GM19452 (cell line): ENCODE data around the gene ZC3H4.
"Not testable (repeated sequence)": the region's sequence is repeated elsewhere in the genome, so short reads cannot be mapped to it uniquely, and the experiment has no call there.

ENCODE experiments used
- ATAC-seq: cut with Tn5 transposase; IDR thresholded peaks from one replicate; pipeline ENCODE4 v1.9.1; 2021; ENCODE audit not compliant: unreplicated experiment

The ZC3H4 gene

DNA sequence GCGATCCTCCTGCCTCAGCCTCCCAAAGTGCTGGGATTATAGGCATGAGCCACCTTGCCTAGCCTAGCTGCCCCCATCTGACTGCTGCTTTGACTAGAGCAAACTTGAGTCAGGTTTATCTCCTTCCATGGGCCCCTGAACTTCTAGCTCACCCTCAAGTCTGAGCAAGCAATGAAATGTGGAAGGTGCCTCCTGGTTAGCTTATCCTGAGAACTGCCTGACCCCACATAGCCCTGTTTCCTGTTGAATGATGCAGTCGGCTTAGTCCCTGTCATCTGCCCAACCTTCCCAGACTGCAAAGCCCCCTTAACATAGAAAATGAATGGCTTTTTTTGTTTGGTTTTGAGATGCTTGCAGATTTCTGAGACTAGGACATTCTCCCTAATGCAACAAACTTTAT is 56.2 kb downstream of the ZC3H4 start:
- ATAC-seq = no peak

DNA sequence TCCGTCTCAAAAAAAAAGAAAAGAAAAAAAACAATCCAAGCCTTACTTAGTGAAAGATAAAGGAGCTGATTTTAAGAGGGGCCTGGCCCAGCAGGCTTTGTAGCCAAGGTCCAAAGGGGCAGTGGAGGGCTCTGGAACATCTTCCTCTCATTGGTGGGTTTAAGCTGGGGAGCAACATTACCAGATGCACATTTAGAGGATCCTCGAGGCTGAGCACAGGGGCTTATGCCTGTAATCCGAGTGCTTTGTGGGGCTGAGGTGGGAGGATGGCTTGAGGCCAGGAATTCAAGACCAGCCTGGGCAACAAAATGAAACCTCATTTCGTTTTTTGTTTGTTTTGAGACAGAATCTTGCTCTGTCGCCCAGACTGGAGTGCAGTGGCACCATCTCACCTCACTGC is 57.2 kb downstream of the ZC3H4 start:
- ATAC-seq = no peak

DNA sequence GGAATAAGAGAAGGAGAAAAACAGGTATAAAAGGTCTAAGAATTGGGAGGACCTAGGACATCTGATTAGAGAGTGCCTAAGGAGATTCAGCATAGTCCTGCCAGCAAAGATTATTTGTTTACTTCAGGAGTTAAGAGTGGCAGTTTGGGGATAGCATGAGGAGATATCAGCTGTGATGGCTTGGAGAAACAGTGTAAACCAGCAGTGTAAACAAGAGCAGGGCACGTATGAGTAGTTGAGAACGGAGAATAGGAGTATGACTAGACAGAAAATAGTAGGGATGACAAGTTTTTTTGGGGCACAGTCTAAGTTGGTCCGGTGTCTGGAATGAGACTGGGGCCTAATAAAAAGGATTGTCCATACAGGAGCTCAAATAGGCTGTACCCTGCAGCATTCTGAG is 63.0 kb downstream of the ZC3H4 start:
- not testable (repeated sequence) for ATAC-seq

DNA sequence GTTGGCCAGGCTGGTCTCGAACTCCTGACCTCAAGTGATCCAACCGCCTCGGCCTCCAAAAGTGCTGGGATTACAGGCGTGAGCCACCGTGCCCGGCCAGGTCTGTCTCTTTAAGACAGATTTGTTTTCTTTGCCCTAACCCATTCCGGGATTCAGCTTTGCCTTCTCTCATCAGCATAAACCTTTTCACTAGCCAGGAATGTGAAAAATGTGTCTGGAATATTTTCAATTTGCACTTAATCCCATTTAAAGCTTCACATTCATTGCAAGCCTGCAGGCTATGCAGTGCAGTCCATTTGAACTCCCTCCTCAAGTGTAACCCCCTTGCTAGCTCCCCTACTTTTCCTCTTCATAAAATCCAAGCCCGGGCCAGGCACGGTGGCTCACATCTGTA is 64.3 kb downstream of the ZC3H4 start:
- ATAC-seq = no peak

DNA sequence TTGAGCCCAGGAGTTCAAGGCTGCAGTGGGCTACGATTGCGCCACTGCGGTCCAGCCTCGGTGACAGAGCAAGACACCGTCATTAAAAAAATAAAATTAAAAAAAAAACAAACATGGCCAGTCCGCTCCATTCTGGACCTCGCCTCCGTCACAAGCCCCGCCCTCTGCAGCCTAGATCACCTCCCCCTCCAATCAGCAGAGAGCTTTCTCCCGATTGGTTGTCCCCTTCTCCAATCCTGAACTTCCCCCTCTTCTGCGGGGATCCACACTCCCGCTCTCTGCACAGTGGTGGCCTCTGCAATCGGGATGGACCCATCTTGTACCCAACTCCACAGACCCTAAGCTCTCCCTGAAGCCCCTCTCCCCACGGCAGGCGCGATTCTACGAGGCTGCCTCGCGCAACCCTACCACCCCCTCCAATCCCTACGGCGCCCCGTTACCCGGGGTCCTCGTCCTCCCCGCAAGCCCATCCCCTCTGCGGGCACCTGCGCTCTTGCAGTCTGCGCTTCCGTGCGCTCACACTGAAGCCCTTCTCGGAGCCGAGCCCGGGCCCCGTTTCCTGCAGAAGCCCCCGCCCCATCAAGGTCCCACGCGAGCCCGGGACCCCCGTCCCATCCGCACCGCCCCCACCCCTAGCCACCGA is 65.7 kb downstream of the ZC3H4 start:
- ATAC-seq = peak; percentile 42

DNA sequence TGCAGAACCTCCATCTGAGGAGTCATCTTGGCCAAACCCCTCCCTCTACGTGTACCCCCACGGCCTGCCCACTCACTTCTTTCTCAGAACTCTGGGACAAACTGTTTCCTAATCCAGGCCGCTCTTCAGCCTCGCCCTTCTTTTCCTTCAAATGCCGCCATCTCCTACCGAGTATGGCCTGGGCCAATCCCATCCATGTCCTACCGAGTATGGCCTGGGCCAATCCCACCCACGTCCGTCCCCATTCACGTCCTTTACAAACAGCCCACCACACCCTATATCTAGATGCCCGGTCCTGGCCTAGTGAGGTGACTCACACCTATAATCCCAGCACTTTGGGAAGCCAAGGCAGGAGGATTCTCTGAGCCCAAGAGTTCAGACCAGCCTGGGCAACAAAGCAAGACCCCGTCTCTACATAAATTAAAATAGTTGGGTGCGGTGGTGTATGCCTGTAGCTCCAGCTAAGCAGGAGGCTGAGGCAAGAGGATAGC is 66.3 kb downstream of the ZC3H4 start:
- no peak for ATAC-seq

DNA sequence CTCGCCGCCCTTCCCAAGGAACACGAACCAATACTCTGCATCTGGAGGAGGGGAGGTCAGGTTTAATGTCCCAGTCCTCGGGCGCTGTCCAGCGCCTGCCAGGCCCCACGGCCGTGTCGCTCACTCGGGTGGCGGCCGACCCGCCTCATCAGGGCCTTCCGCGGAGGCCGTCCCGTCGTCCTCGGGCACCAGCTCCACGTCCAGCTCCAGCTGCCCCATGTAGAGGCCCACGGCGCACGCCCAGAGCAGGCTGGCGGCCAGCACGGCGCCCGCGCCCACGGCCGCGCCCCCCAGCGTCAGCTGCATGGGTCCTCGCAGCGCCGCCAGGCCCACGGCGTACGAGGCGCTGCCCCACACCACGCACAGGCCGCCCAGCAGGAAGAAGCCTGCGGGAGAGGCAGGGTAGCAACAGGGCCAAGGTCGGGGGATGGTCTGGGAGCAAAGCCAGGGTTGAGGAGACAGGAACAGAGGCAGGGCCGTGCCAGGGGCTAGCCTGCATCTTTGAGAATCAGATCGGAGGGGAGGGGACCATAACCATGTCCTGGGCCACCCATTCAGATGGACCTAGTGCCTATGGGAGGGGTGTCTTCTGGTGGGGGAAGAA is 67.6 kb downstream of the ZC3H4 start:
- no peak for ATAC-seq

DNA sequence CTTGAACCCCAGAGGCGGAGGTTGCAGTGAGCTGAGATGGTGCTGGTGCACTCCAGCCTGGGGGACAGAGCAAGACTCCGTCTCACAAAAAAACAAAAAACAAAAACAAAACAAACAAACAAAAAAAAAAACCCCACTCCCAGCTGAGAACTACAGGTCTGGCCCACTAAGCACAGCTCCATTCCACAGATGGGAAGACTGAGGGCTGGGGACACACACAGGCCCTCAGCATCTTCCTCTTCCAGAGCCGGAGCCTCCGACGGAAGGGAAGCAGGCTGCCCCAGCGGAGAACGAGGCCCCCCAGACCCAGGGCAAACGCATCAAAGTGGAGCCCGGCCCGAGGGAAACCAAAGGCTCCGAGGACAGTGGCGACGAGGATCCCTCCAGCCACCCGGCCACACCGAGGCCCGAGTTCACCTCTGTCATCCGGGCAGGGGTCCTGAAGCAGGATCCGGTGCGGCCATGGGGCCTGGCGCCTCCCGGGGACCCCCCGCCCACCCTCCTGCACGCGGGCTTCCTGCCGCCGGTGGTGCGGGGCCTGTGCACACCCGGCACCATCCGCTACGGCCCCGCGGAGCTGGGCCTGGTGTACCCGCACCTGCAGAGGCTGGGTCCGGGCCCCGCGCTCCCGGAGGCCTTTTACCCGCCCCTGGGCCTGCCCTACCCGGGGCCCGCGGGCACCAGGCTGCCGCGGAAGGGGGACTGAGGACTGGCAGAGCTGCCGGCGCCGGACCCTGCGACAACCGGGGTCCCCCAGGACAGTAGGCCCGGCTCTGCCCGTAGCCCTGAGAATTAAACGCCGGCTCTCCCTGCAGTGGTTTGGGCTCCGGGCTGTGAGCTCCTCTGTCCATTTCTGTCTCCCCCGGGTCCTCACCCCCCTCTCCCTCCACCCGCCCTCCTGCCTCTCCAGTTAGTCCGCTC is 68.4 kb downstream of the ZC3H4 start:
- no peak for ATAC-seq

DNA sequence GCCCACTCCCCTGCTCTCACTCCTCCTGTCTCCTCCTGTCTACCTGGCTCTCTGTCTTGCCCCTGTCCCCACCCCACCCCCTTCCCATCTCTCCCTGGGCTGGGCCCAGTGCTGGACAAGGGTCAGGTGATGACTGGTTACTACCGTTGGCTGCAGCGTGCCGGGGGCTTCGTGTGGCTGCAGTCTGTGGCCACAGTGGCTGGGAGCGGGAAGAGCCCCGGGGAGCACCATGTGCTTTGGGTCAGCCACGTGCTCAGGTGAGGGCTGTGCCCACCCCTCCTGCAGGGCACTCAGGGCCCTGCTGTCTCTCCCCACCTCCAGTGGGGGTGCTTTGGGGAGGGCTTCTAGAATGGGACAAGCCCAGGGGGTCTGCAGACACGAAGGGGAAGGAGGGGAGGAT is 72.7 kb downstream of the ZC3H4 start:
- no peak for ATAC-seq

DNA sequence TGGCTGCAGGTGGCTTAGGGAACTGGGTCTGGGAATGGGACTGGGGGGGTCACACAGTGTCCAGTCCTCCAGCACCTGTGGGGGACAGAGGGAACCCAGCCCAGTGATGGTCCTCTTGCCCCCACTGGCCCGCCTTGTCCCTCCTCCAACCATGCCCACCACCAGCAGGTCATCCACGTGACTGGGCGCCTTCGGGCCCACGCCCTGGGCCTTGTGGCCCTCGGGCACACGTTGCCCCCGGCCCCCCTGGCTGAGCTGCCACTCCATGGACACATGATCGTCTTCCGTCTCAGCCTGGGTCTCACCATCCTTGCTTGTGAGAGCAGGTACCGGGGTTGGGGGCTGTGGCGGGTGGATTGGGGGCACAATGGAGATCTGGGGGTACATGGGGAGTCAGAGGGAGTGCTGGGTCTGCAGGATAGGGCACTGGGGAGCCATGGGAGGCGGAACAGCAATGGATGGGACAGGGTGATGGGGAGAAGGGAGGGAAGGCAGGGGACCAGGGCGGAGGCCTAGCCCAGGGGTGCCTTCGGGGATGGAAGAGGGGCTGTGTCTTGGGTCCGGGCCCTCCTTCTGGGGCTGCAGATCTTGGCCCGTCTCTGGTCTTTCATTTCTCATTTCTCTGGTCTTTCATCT is 74.2 kb downstream of the ZC3H4 start:
- ATAC-seq = no peak

DNA sequence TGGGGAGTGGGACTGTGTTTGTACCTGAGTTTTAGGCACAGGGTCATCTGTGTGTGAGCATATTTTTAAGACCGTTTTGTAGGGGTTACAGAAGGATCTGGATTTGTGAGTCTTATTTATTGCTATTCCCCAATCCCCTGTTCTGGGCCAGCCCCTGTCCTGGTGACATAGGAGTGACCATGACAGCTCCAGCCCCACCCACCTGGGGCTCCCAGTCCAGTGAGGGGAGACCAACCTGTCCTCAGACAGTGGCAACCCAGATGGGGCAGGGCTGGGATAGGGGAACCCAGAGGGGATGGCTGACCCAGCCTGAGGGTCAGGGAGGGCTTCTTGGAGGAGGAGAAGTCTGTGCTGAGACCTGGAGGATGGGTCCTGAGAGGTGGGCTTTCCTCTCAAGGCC is 75.8 kb downstream of the ZC3H4 start:
- ATAC-seq = no peak

DNA sequence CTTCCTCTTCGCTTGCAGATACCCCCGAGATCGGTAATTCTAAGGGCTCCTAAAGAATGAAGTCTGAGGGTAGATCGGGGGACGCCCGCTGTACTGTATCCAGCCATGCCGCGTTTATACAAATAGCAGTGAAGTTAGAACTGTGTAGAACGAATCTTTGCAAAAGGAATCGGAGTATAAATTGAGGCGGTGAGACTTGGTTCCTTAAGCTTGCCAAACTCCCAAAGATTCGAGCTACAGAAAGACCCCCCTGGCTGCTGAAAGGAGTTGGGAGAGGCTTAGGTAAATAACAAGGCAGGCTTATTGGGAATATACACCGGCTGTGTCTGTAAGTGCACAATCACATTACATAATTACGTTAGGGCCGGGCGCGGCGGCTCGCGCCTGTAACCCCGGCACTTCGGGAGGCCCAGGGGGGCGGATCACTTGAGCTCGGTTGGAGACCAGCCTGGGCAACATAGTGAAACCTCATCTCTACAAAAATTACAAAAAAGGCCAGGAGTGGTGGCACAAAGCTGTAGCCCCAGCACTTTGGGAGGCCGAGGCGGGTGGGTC is 77.4 kb downstream of the ZC3H4 start:
- peak; percentile 19 for ATAC-seq

DNA sequence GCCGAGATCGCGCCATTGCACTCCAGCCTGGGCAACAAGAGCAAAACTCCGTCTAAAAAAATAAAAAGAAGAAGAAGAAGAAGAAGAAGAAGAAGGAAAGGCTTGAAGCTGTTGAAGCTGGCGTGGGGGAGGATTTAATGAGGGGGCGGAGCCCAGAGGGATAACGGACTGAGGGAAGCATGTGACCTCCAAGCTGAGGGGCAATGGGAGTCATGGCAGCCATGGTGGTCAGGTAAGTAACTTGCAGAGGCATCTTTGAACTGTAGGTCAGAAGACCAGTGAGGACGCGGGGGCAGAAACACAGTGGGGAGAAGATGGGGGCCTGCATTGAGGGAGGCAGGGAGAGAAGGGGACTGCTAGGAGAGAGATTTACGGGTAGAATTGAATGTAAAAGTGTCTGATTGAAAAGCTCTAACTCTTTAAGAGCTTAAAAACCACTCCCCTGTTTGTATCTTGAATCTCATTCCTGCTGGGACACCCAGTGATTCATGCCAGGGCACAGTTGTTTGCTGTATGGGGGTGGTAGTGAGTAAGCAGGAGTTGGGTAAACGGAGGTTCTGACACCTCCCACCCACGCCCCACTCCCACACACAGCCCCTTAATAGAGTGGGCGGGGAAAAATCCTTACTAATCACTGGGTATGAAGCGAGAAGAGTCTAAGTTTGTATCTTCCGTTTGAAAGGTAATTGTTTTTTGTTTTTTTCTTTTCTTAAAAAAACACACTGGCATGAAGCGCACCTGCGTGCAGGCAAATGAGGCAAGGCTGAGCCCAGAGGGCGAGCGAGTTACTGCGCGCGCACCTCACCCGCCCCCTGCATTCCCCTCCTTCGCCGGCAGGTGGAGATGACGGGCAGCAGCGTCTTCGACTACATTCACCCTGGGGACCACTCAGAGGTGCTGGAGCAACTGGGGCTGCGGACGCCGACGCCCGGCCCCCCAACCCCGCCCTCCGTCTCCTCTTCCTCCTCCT is 78.2 kb downstream of the ZC3H4 start:
- peak; percentile 80 for ATAC-seq

DNA sequence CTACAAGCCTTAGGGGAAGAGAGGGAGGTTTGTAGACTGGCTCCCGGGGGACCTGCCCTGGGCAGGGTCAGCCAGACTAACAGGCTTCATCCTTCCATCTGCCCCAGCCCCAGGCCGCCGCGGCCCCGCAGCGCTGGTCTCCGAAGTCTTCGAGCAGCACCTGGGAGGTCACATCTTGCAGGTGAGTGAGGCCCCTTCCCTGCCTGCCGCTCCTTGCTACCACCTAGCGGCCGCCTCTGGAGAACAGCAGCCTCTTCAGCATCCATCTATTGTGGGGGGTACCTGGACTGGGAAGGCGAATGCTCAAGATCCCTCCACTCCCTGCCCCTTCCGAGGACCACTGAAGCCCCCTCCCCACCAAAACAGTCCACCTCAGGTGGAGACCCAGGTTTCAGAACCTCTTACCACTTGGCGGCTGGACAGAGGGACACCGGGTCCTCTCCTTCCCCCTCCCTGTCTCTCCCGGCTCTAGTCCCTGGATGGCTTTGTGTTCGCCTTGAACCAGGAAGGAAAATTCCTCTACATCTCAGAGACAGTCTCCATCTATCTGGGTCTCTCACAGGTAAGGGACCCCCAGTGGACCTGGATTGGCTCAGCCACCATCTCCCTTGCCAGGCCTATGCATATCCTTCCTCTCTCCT is 81.3 kb downstream of the ZC3H4 start:
- no peak for ATAC-seq

DNA sequence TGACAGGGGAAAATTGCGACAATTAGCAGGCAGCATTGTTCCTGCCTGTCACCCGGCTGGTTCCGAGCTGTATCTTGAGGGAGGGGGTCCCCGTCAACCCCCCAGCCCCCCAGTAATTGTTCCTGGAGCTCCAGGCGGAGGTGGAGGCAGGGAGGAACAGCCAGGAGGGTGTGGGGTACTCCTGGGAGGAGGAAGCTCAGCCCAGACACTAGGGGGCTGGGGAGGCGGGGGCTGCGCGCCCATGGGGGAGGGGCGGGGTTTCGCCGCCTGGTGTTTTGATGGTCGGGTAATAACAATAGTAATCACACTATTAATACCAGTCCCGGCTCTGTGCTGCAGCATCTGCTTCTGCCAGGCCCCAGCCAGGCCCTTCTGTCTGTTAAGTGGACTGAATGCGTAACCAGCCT is 85.4 kb downstream of the ZC3H4 start:
- no peak for ATAC-seq

DNA sequence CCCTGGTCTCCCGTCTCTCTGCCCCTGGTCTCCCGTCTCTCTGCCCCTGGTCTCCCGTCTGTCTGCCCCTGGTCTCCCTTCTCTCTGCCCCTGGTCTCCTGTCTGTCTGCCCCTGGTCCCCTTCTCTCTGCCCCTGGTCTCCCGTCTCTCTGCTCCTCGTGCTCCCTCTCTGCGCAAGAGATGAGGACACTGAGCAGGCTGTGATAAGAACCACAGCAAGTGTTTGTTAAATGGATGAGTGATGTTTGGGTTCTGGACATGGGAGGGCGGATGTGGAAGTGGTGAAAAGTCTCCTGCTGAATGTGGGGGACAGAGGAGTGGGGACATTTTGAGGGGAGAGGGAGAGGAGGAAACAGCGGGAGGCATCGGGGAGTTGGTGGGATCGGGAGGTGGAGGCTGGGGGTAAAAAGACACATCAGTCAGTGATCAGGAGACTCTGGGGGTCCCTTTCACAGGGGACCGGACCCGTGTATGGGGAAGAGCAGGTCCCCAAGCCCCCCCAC is 85.9 kb downstream of the ZC3H4 start:
- ATAC-seq = no peak

DNA sequence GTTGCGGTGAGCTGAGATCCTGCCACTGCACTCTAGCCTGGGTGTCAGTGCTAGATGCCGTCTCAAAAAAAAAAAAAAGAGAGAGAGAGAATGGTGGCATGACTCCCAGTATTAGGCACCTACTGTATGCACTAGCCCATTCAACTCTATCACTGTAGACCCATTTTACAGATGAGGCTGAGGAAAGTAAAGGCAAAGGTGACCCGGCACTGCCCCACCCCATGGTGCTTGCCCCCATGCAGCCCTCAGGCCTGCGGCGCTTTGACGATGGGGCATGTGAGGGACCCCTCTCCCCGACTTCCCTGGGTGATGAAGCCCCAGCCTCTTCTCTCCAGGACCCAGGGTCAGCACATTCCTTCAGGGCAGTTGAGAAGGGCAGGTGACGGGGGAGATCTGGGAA is 86.7 kb downstream of the ZC3H4 start:
- no peak for ATAC-seq

DNA sequence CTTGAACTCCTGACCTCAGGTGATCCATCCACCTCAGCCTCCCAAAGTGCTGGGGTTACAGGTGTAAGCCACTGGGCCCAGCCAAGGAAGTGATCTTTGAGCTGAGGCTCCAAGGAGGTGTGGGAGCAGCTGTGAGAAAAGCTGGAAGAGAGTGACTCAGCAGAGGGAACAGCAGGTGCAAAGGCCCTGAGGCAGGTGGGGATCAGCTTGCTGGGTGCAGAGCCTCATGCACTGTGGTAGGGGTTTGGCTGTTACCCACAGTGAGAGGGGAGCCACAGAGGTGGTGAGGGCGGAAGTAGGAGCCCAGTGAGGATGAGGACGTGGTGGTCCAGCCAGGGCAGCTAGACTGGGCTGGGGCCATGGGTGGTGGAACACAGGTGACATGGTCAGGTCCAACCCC is 87.4 kb downstream of the ZC3H4 start:
- ATAC-seq = no peak

DNA sequence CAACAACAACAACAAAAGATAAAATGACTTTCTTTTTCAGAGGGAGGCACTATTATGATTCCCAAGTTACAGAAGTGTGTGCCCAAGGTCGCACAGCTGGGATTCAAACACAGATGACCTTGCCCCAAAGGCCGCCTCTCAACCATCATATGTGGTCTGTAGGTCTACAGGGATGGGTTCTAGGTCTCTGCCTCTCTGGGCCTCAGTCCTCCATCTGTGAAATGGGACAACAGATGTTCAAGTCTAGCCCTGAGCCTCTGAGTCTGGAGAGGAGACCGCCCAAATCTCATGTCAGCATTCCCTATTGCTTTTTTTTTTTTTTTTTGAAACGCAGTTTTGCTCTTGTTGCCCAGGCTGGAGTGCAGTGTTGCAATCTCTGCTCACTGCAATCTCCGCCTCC is 89.1 kb downstream of the ZC3H4 start:
- ATAC-seq = no peak
